Caco-2 (cell line): Measurements from ENCODE around the gene HOMER2. TPM values are rescaled to one million over a fixed set of nuclear protein-coding genes. Genes with fewer than 3 reads are reported as not detected.

Experiments used
- BruUV-seq: library from RNA; stranded (reverse); fragments of 400-500 nt; replicated peaks from 2 replicates; lab custom pipeline; 2021; lab: Mats Ljungman, UMichigan
- CTCF ChIA-PET: fragments of 300-600 bp; sonication (Branson Sonifier 250); formaldehyde crosslinking; loops from one replicate; lab custom pipeline; 2022; ENCODE audit warnings: antibody characterized with exemption; lab: Charles Lee
- POLR2A ChIA-PET: fragments of 300-600 bp; sonication (Branson Sonifier 250); formaldehyde crosslinking; loops from one replicate; lab custom pipeline; 2022; ENCODE audit warnings: antibody characterized with exemption; lab: Charles Lee
- DNase-seq, 2 experiments: peaks; one replicate each; pipeline versions ENCODE4 v3.0.0 to v3.0.0-alpha.2; 2020 to 2022
- H3K27me3 ChIP-seq: replicated peaks from 2 replicates; pipeline ENCODE4 v1.6.0; 2011; ENCODE audit warnings: low read length; ENCODE audit not compliant: control insufficient read depth, insufficient read depth
- H3K36me3 ChIP-seq: 2 replicates; pipeline ENCODE4 v1.5.1; 2011; ENCODE audit warnings: low read length; ENCODE audit not compliant: control insufficient read depth, insufficient read depth
- H3K4me1 ChIP-seq: fragments of 250-450 bp; sonication (Bioruptor Pico); 2 replicates; pipeline ENCODE4 v1.5.1; 2020; ENCODE audit warnings: mild to moderate bottlenecking
- H3K4me3 ChIP-seq: 2 replicates; pipeline ENCODE4 v1.5.1; 2011; ENCODE audit warnings: low read depth, mild to moderate bottlenecking, control low read depth, low read length
- H3K9me3 ChIP-seq: fragments of 250-450 bp; sonication (Bioruptor Pico); 2 replicates; pipeline ENCODE4 v1.5.1; 2020; ENCODE audit warnings: mild to moderate bottlenecking, moderate library complexity
- H3K27ac Mint-ChIP-seq: one replicate; pipeline ENCODE4 v1.8.0; 2022; ENCODE audit warnings: mixed read lengths; ENCODE audit not compliant: unreplicated experiment
- H3K27me3 Mint-ChIP-seq: one replicate; pipeline ENCODE4 v1.8.0; 2022; ENCODE audit warnings: mixed read lengths; ENCODE audit not compliant: insufficient read depth, unreplicated experiment
- H3K36me3 Mint-ChIP-seq: one replicate; pipeline ENCODE4 v1.8.0; 2022; ENCODE audit warnings: mild to moderate bottlenecking, mixed read lengths; ENCODE audit not compliant: insufficient read depth, unreplicated experiment
- H3K4me1 Mint-ChIP-seq: one replicate; pipeline ENCODE4 v1.8.0; 2022; ENCODE audit warnings: low read depth, mixed read lengths; ENCODE audit not compliant: unreplicated experiment
- H3K4me3 Mint-ChIP-seq: one replicate; pipeline ENCODE4 v1.8.0; 2022; ENCODE audit warnings: mild to moderate bottlenecking, moderate library complexity, mixed read lengths; ENCODE audit not compliant: unreplicated experiment
- H3K9me3 Mint-ChIP-seq: one replicate; pipeline ENCODE4 v1.8.0; 2022; ENCODE audit warnings: mixed read lengths; ENCODE audit not compliant: unreplicated experiment
- CTCF ChIP-seq, 2 experiments: fragments of 200-600 bp in 1 of 2; IDR thresholded peaks; 1 replicate in 1 of 2; 2 replicates in 1 of 2; pipeline versions ENCODE4 v1.5.1 to v1.8.0; 2011 to 2022; ENCODE audit warnings: antibody characterized with exemption in 1 of 2, control low read depth in 1 of 2, inconsistent platforms in 1 of 2, low read depth in 1 of 2, low read length in 1 of 2, mild to moderate bottlenecking in 1 of 2, moderate library complexity in 1 of 2; ENCODE audit not compliant: insufficient read depth in 1 of 2, severe bottlenecking in 1 of 2, unreplicated experiment in 1 of 2
- intact Hi-C: fragments of 100-400 bp; cut with micrococcal nuclease; formaldehyde crosslinking; loops from one replicate; pipeline ENCODE4 v1.10.0; 2022; ENCODE audit not compliant: unreplicated experiment
- total RNA-seq: library from RNA; stranded (reverse); gene quantifications from 2 replicates; pipeline ENCODE4 v1.2.3, GENCODE V29; 2022

Gene HOMER2
- total RNA-seq, 1 experiment from 2014 or later, result 5.5 TPM

GRCh38 chr15:82921939-82922338, 30.6 kb downstream of the HOMER2 start:
- no TSS peak for BruUV-seq

GRCh38 chr15:82921242-82921641, 31.3 kb downstream of the HOMER2 start:
- Mint-ChIP-seq H3K27ac (no peak overlapping the region), H3K4me1 (no peaks in the 10 kb centered on the region), H3K9me3 (no peaks in the 10 kb centered on the region), H3K36me3 (no peaks in the 10 kb centered on the region), H3K4me3 (no peak overlapping the region), H3K27me3 (peaks cover 16% of the 10 kb centered on the region)
- ChIA-PET CTCF (no interaction called here), POLR2A (no interaction called here)
- intact Hi-C loops, result no loop called here
- no TSS peak for BruUV-seq
- Histone ChIP-seq H3K9me3 (no peaks in the 10 kb centered on the region), H3K36me3 (no peaks in the 10 kb centered on the region), H3K4me3 (no peak overlapping the region), H3K4me1 (no peaks in the 10 kb centered on the region), H3K27me3 (no peaks in the 10 kb centered on the region)
- no peak for TF ChIP-seq CTCF (IDR thresholded peaks at IDR 0.05; ENCODE audit: insufficient read depth in 1 of 2, low read depth in 1 of 2, low read length in 1 of 2, severe bottlenecking in 1 of 2, unreplicated experiment in 1 of 2)
- DNase-seq, result no peak

More at GRCh38 chr15:82921939-82922338, 30.6 kb downstream of the HOMER2 start:
- Histone ChIP-seq H3K4me3 (no peak overlapping the region), H3K27me3 (no peaks in the 10 kb centered on the region), H3K36me3 (no peaks in the 10 kb centered on the region), H3K4me1 (no peaks in the 10 kb centered on the region), H3K9me3 (no peaks in the 10 kb centered on the region)
- H3K4me3 Mint-ChIP-seq, result no peak overlapping the region
- no peaks in the 10 kb centered on the region for H3K36me3 Mint-ChIP-seq
- H3K9me3 Mint-ChIP-seq, result no peaks in the 10 kb centered on the region
- TF ChIP-seq CTCF (IDR thresholded peaks at IDR 0.05; ENCODE audit: insufficient read depth in 1 of 2, low read depth in 1 of 2, low read length in 1 of 2, severe bottlenecking in 1 of 2, unreplicated experiment in 1 of 2), result no peak
- no peaks in the 10 kb centered on the region for H3K4me1 Mint-ChIP-seq
- CTCF ChIA-PET, result no interaction called here
- intact Hi-C loops, result no loop called here
- POLR2A ChIA-PET, result no interaction called here
- no peak for DNase-seq
- H3K27me3 Mint-ChIP-seq, result peaks cover 20% of the 10 kb centered on the region
- H3K27ac Mint-ChIP-seq, result no peak overlapping the region

- Mint-ChIP-seq H3K36me3 (no peaks in the 10 kb centered on the region), H3K9me3 (no peaks in the 10 kb centered on the region), H3K4me1 (no peaks in the 10 kb centered on the region), H3K27me3 (peaks cover 15% of the 10 kb centered on the region), H3K4me3 (no peak overlapping the region), H3K27ac (no peak overlapping the region)
- DNase-seq, result no peak
- H3K9me3 ChIP-seq, result no peaks in the 10 kb centered on the region
- no peaks in the 10 kb centered on the region for H3K36me3 ChIP-seq
- no peaks in the 10 kb centered on the region for H3K4me1 ChIP-seq
- no TSS peak for BruUV-seq
- H3K27me3 ChIP-seq, result no peaks in the 10 kb centered on the region
- CTCF ChIA-PET, result no interaction called here
- POLR2A ChIA-PET, result no interaction called here
- H3K4me3 ChIP-seq, result no peak overlapping the region
- no peak for TF ChIP-seq CTCF (IDR thresholded peaks at IDR 0.05; ENCODE audit: insufficient read depth in 1 of 2, low read depth in 1 of 2, low read length in 1 of 2, severe bottlenecking in 1 of 2, unreplicated experiment in 1 of 2)
- intact Hi-C loops, result no loop called here
Observed at GRCh38 chr15:82919231-82919886, 33.2 kb downstream of the HOMER2 start.
